NCI-H128 (cell line): ENCODE data around the gene AK3.

ENCODE experiments used
- DNase-seq: peaks from one replicate; lab custom pipeline; 2025; ENCODE audit not compliant: unreplicated experiment; lab: John Stamatoyannopoulos, UW

AK3 gene

DNA sequence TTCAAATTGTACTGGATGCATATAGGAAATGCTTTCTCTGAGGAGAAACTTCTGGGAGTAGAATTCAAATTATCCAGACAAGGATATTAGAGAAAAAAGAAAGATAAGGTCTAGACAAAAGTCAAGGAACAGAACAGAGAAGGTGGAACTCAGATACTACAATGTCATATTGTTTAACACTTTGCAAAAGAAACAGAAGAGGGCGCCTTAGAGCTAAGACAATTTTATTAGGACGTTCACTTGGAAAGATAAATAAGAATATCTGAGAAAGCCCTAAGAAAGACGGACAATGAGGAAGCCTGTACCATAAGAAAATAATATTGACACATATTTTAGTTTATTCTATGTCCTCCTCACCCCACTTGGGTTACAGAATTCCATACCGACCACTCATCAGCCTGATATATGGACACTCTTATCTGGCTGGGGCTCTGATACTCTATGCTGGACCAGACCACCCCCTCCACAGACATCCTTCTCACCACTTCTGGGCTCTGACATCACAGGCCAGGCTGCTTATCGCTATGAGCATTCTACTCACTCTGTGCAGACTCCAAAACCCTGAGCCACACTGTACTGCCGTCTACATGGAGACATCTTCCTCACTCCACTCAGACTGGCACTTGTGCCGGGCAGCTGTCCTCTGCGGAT is 9.1 kb upstream of the AK3 start:
- DNase-seq = no peak

GRCh38 chr9:4748612-4749011 is 7.6 kb upstream of the AK3 start:
- no peak for DNase-seq

DNA sequence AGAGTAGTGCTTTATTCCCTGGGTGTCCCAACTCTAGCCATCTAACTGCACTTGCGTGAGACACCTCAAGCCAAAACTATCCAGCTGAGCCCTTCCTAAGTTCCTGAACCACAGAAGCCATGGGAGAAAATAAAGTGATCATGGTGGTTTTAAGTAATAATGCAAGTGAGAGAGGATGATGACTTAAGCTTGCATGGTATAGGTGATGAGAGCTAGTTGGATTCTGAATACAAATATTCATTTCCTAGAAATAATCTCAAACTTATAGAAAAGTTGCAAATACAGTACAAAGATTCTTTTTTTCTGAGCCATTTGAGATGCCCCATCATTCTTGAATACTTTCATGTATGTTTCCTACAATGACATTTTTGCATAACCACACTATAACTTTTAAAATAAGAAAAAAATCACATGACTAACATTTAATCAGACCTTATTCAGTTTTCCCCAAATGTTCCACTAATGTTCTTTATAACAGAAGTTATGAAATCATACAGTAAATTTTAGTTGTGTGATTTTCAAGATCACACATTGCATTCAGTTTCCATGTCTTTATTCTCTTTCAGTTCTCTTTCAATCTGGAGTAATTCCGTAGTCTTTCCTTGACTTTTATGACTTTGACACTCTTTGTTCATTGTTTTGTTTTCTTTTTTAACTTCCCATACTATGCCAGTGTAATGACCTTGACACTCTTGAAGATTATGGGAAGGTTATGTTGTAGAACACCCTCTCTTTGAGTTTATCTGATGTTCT is 5.5 kb upstream of the AK3 start:
- no peak for DNase-seq

GRCh38 chr9:4743131-4743875 is 2.3 kb upstream of the AK3 start:
- no peak for DNase-seq

- no peak for DNase-seq
Measured at GRCh38 chr9:4742246-4742645, 1.2 kb upstream of the AK3 start.

DNA sequence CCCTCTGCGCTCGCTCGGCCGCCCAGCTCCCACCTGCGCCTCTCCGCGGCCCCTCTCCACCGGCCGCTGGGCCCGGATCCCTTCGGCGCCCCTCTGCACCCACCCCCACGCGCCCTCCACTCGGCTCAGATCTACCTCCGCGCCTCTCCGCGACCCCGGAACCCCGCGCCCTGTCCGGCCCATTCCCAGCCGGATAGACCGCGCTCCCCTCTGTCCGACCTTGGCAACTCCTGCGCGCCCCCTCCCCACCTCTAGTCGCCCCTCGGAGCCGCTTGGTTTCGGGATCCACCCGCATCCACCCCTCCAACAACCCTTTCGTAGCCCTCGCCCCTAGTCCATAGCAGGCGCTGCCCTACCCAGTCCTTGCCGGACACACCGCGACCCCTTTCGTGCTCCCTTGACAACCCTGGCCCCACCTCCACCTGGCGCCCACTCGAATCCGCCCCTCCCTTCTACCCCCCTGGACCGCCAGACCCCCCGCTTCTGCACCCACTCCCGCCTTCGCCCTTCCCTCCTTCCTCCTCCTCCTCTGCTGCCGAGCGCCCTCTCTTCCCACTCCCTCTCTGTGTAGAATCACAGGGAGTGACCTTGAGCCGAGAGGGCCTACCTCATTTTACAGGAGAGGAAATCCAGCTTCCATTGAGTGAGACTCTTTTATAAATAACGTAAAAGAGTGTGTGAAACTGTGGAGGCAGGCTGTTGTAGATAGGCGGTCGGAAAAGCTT is 525 bp upstream of the AK3 start:
- DNase-seq = no peak

GRCh38 chr9:4740388-4740637 is 689 bp downstream of the AK3 start:
- DNase-seq = no peak

DNA sequence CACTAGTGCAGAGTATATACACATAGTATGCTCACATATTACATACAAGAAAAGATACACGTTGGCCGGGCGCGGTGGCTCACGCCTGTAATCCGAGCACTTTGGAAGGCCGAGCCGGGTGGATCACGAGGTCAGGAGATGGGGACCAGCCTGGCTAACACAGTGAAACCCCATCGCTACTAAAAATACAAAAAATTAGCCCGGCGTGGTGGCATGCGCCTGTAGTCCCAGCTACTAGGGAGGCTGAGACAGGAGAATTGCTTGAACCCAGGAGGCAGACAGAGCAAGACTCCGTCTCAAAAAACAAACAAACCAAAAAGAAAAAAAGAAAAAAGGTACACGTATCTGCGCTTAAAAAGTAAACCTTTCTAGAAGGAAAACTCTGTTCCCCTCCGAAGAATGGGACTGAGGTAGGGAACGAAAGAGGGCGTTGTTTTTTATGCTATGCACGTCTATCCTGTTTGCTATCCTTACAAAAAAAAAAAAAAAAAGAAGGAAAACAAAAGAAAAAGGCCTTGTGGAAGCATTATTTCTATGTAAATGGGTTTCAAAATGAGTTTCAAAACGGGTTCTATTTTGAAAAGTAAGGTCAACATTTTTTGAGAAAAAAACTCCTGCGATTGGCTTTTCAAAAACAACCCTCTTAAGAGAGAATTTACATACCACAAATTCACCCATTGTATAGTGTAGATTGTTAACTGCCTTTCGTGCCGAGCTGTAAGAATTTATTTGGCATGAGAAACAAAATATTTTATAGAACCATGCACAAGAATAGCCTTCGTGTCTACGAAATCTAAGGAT is 1.2 kb downstream of the AK3 start:
- DNase-seq = no peak

DNA sequence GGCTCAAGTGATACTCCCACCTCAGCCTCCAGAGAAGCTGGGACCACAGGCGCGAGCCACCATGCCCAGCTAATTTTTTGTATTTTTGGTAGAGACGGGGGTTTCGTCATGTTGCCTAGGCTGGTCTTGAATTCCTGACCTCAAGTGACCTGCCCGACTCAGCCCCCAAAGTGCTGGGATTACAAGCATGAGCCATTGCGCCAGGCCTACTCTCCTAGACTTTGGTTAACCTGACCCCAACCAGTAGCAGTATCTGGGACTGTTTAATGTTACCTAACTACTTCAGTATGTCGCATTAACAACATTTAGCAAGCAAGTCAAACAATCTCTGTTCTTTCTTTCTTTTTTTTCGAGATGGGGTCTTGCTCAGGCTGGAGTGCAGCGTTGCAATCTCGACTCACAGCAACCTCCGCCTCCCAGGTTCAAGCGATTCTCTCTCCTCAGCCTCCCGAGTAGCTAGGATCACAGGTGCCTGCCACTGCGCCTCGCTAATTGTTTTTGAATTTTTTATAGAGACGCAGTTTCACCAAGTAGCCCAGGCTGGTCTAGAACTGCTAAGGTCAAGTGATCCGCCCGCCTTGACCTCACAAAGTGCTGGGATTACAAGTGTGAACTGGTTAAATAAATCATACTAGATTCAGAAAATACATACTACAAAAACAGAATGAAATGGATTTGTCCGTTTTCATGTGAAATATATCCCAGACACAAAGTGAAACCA is 2.0 kb downstream of the AK3 start:
- no peak for DNase-seq

DNA sequence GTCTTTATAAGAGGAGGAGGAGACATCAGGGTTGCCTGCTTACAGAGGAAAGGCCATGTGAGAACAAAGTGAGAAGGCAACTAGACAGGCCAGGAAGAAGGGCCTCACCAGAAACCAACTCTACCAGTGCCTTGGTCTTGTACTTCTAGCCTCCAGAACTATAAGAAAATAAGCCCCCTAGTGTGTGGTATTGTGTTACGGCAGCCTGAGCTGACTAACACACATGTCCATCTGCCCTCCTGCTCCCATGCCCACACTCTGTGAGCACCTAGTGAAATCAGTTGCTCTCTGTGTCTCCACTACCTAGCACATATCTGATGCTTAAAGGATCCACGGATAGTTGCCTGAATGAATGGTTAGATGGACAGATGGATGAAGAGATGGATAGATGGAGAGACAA is 6.9 kb downstream of the AK3 start:
- no peak for DNase-seq

DNA sequence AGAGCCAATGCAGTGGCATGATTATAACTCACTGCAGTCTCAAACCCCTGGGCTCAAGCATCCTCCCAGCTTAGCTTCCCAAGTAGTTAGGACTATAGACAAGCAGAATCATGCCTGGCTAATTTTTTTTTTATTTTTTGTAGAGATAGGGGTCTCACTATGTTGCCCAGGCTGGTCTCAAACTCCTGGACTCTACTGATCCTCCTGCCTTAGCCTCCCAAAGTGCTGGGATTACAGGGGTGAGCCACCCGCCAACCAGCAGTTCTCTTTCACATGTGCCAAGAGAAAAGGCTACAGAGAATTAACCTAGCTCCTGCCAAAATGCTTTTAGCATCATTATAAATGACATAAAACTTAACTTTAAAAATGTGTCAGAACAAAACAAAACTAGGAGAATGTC is 8.1 kb downstream of the AK3 start:
- no peak for DNase-seq

GRCh38 chr9:4727593-4727992 is 13.4 kb downstream of the AK3 start:
- DNase-seq = no peak

DNA sequence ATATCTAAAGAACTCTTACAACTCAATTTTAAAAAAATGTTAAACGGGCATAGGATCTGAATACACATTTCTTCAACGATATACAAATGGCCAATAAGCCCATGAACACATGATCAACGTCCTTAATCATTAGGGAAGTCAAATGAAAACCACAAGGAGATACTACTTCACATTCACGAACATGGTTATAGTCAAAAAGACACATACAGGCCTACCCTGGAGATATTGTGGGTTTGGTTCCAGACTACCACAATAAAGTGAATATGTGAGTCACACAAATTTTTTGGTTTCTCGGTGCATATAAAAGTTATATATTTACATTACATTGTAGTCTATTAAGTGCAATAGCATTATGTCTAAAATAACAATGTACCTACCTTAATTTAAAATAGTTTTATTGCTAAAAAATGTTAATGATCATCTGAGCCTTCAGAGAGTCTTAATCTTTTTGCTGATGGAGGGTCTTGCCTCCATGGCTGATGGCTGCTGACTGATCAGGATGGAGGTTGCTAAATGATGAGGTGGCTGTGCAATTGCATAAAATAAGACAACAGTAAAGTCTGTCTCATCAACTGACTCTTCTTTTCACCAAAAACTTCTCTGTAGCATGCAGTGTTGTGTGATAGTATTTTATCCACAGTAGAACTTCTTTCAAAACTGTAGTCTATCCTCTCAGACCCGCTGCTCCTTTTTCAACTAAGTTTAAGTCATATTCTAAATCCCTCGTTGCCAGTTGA is 15.1 kb downstream of the AK3 start:
- no peak for DNase-seq

GRCh38 chr9:4721736-4722135 is 19.3 kb downstream of the AK3 start:
- no peak for DNase-seq

DNA sequence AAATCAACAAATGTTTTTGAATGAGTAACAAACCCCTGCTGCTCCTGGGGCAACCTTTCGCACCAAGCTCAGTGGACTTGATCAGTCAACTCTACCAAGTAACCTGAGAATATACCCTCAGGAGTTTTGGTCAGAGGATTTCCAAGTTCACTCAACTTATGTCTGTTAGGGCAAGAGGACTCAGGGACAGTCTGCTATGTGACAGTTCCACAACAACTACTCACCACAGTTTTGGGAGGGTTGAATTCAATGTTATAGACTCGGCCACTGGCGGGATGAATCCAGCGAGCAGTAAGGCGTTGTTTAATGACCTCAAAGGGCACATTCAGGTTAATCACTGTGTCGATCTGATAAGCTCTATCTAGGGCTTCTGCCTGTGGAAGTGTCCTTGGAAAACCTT is 22.1 kb downstream of the AK3 start:
- no peak for DNase-seq

DNA sequence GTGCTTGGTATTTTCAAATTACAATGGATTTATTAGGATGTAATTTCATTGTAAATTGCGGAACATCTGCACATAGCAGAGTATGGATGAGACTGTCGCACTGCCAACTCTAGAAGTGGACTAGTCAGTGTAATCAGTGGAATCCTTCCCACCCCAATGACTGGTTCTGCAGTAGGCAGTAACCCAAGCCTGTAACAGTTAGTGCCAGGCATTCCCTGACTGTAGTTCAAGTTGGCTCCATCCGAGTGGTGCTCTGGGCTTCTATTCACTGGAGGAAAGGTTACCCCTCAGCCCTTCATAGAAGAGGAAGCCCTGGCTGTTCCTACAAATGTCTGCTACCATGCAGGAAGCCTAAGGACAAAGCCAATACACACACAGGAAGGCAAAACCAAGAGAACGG is 23.2 kb downstream of the AK3 start:
- no peak for DNase-seq

DNA sequence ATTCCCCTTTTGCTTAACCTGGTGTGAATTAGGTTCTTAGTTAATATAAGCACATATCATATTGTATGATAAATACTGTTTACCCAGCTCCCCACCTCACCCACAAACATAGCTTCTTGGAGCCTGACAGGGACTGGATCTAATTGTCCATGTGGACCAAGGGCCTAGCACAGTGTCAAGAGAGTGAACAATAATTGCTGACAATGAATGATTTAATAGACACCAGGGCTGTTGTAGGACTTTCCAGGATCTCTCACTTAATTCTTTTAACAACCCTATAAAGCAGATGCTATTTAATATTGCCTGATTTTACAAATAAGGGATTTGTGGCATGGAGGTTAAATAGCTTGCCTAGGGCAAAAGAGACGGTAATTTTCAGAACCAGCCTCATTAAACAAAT is 24.8 kb downstream of the AK3 start:
- no peak for DNase-seq

DNA sequence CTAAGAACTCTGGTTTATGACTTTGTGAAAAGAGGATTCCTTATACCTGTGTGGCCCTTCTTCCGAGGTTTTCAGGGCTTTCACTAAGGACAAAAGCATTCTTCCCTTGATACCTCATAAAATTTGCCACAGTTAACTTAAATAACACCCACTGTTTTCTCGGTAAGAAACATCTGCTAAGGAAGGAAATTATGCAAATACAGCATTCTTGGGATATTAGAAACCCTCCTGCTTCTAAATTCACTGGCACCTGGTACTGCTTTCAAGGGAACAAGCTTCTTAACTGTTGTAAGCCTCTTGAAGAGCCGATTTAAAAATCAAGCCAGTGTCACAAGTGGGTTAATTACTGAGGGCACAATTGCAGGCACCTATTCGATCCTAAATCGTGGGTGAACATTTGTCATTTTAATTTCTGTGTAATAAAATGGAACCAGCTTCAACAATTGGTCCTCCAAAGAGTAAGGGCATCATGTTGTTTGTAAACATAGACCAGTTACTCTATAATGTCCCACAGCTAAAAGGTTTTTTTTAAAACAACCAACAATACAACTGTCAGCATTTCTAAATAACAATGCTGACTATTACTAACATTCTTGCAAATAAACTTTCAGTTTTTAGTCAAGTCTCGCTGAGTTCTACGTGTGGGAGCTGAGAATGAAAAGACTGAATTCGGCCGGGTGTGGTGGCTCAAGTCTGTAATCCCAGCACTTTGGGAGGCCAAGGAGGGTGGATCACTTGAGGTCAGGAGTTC is 26.6 kb downstream of the AK3 start:
- DNase-seq = no peak

DNA sequence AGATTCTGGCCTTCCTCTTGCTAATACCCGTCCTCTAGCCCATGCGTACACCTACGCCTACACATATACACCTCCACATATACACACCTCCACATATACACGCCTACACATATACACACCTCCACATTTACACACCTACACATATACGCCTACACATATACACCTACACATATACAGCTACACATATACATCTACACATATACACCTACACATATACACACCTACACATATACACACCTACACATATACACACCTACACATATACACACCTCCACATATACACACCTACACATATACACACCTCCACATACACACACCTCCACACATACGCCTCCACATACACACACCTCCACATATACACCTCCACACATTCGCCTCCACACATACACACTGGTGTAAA is 27.2 kb downstream of the AK3 start:
- no peak for DNase-seq
